Measurements from ENCODE around the gene GMPR.

DNA sequence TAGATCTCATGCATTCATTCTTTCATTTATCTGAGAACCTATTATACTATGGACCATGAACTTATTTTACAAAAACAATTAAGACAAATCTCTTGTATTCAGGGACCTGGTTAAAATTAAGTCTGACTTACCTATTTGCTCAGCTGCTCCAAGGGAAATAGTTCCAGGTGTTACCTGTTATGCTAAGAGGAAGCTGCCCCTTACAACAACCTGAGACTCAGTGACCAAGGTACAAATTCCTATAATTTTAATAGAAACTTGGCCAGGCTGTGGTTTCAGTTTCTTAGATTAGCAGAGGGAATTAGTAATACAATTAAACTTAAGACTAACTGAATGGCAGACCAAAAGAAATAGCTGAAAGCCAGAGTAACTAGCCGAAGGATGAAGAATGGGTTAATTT, 48.2 kb upstream of the GMPR start:
- TF ChIP-seq, protein P1, sequence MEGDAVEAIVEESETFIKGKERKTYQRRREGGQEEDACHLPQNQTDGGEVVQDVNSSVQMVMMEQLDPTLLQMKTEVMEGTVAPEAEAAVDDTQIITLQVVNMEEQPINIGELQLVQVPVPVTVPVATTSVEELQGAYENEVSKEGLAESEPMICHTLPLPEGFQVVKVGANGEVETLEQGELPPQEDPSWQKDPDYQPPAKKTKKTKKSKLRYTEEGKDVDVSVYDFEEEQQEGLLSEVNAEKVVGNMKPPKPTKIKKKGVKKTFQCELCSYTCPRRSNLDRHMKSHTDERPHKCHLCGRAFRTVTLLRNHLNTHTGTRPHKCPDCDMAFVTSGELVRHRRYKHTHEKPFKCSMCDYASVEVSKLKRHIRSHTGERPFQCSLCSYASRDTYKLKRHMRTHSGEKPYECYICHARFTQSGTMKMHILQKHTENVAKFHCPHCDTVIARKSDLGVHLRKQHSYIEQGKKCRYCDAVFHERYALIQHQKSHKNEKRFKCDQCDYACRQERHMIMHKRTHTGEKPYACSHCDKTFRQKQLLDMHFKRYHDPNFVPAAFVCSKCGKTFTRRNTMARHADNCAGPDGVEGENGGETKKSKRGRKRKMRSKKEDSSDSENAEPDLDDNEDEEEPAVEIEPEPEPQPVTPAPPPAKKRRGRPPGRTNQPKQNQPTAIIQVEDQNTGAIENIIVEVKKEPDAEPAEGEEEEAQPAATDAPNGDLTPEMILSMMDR (conservative IDR thresholded peaks at IDR 0.05): no peak
- no peak for TF ChIP-seq EZH2 (IDR thresholded peaks at IDR 0.05; ENCODE audit: low read depth)

Measured in PC-9 (cell line).